ENCODE data around the gene PPP3CA. TPM values are rescaled to one million over a fixed set of nuclear protein-coding genes. Genes with fewer than 3 reads are reported as not detected.

PPP3CA gene
- total RNA-seq, 1 experiment from 2014 or later: 40.2 TPM

DNA sequence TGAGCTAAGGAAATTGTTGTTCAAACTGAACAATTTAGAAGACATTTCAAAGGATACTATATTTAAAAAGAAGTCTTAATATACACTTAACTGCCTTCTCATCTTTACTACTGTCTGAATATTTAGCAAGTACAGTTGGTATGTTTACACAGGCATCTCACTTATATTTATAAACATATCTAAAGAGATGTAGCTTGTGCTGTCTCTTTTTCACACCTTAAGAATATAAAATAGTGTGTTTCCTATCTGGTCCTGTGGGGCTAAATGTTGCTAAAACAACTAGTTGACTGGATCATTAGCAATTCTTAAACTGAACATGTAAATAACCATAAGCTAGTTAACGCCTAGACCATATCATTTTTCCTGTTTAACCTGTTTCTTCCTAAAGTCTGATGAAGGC, 336.3 kb downstream of the PPP3CA start:
- Histone ChIP-seq H3K9me2 (ENCODE audit: insufficient read depth) (no peaks in the 10 kb centered on the region), H3K9me3 (ENCODE audit: insufficient read depth, low read depth) (no peaks in the 10 kb centered on the region), H3K27me3 (ENCODE audit: insufficient read depth, low read depth) (no peaks in the 10 kb centered on the region), H4K20me1 (ENCODE audit: insufficient read depth) (no peaks in the 10 kb centered on the region), H2AFZ (no peak overlapping the region), H3K79me2 (ENCODE audit: low read depth) (no peaks in the 10 kb centered on the region), H3F3A (ENCODE audit: insufficient read depth, low read depth) (no peaks in the 10 kb centered on the region), H3K27ac (no peak overlapping the region), H3K4me3 (no peak overlapping the region), H3K36me3 (ENCODE audit: low read depth) (no peaks in the 10 kb centered on the region), H3K4me2 (no peak overlapping the region), H3K4me1 (replicated peaks; ENCODE audit: insufficient read depth) (no peaks in the 10 kb centered on the region)
- BruUV-seq (replicated peaks): no TSS peak
- ChIA-PET CTCF (no interaction called here), POLR2A (ENCODE audit: unreplicated experiment) (no interaction called here)
- peak in 1 of 2 experiments; percentile 37 for DNase-seq
- TF ChIP-seq EZH2 (IDR thresholded peaks at IDR 0.05; ENCODE audit: low read depth) (no peak), CTCF (conservative IDR thresholded peaks at IDR 0.05) (no peak)
- intact Hi-C loops (cut with micrococcal nuclease; ENCODE audit: unreplicated experiment): no loop called here

- CTCF ChIA-PET: no interaction called here
- H3K4me1 ChIP-seq (replicated peaks; ENCODE audit: insufficient read depth): no peaks in the 10 kb centered on the region
- DNase-seq: no peak
- H4K20me1 ChIP-seq (ENCODE audit: insufficient read depth): no peaks in the 10 kb centered on the region
- intact Hi-C loops (cut with micrococcal nuclease; ENCODE audit: unreplicated experiment): no loop called here
- no peaks in the 10 kb centered on the region for H3F3A ChIP-seq (ENCODE audit: insufficient read depth, low read depth)
- no peaks in the 10 kb centered on the region for H3K9me2 ChIP-seq (ENCODE audit: insufficient read depth)
- no peak overlapping the region for H2AFZ ChIP-seq
- H3K4me2 ChIP-seq: no peak overlapping the region
- H3K36me3 ChIP-seq (ENCODE audit: low read depth): no peaks in the 10 kb centered on the region
- no peaks in the 10 kb centered on the region for H3K79me2 ChIP-seq (ENCODE audit: low read depth)
- no TSS peak for BruUV-seq (replicated peaks)
- TF ChIP-seq EZH2 (IDR thresholded peaks at IDR 0.05; ENCODE audit: low read depth) (no peak), CTCF (conservative IDR thresholded peaks at IDR 0.05) (no peak)
- no peak overlapping the region for H3K4me3 ChIP-seq
- H3K27me3 ChIP-seq (ENCODE audit: insufficient read depth, low read depth): no peaks in the 10 kb centered on the region
- H3K27ac ChIP-seq: no peak overlapping the region
- H3K9me3 ChIP-seq (ENCODE audit: insufficient read depth, low read depth): no peaks in the 10 kb centered on the region
- POLR2A ChIA-PET (ENCODE audit: unreplicated experiment): no interaction called here
These were observed 337.9 kb downstream of the PPP3CA start for GRCh38 chr4:101009471-101009870.

GRCh38 chr4:101008503-101008902, 338.8 kb downstream of the PPP3CA start:
- H3K9me3 ChIP-seq (ENCODE audit: insufficient read depth, low read depth): no peaks in the 10 kb centered on the region
- peak in 1 of 2 experiments; percentile 3 for DNase-seq
- no peak overlapping the region for H3K4me3 ChIP-seq
- ChIA-PET POLR2A (ENCODE audit: unreplicated experiment) (no interaction called here), CTCF (no interaction called here)
- H4K20me1 ChIP-seq (ENCODE audit: insufficient read depth): no peaks in the 10 kb centered on the region
- H3K9me2 ChIP-seq (ENCODE audit: insufficient read depth): no peaks in the 10 kb centered on the region
- no peaks in the 10 kb centered on the region for H3K79me2 ChIP-seq (ENCODE audit: low read depth)
- H3K27me3 ChIP-seq (ENCODE audit: insufficient read depth, low read depth): no peaks in the 10 kb centered on the region
- no peaks in the 10 kb centered on the region for H3K36me3 ChIP-seq (ENCODE audit: low read depth)
- H2AFZ ChIP-seq: no peak overlapping the region
- no peaks in the 10 kb centered on the region for H3K4me1 ChIP-seq (replicated peaks; ENCODE audit: insufficient read depth)
- TF ChIP-seq CTCF (conservative IDR thresholded peaks at IDR 0.05) (no peak), EZH2 (IDR thresholded peaks at IDR 0.05; ENCODE audit: low read depth) (no peak)
- intact Hi-C loops (cut with micrococcal nuclease; ENCODE audit: unreplicated experiment): no loop called here
- no peaks in the 10 kb centered on the region for H3F3A ChIP-seq (ENCODE audit: insufficient read depth, low read depth)
- no TSS peak for BruUV-seq (replicated peaks)
- no peak overlapping the region for H3K4me2 ChIP-seq
- H3K27ac ChIP-seq: no peak overlapping the region
